GM12892 (cell line): Measurements from ENCODE around the gene SPRYD7.
"Not testable (repeated sequence)": the region's sequence is repeated elsewhere in the genome, so short reads cannot be mapped to it uniquely, and the experiment has no call there.

ENCODE experiments used
- DNase-seq: peaks from one replicate; pipeline ENCODE4 v3.0.0; 2011; ENCODE audit not compliant: insufficient read length
- FAIRE-seq: peaks from 2 replicates; lab custom pipeline; 2011; peaks lifted over from hg19 to GRCh38; lab: Jason Lieb, UNC
- POLR2A ChIP-seq: IDR thresholded peaks from 2 replicates; pipeline ENCODE4 v1.6.1; 2011; ENCODE audit warnings: low read depth, low read length, control low read depth
- POLR2AphosphoS5 ChIP-seq: IDR thresholded peaks from 2 replicates; pipeline ENCODE4 v1.6.1; 2011; ENCODE audit warnings: low read depth, low read length, control low read depth
- TAF1 ChIP-seq: IDR thresholded peaks from 2 replicates; pipeline ENCODE4 v1.6.1; 2011; ENCODE audit warnings: low read depth, mild to moderate bottlenecking, control low read depth, low read length, borderline replicate concordance

SPRYD7 gene

DNA sequence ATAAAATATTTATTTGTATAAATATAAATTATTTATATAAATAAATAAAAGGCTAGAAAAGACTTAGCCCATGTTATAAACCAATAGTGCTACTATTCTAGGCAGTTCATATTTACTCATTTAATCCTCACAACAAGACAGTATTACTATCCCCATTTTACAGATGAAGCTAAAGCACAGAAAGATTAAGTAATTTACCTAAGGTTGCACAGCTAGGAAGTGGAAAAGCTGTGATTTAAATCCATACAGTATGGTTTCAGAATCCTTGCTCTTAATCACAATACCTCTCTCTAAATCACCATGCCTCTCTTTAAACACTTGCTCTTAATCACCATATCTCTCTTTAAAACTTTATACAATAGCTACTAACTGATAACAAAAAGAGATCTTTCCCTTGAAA is 13.8 kb downstream of the SPRYD7 start:
- no peak for DNase-seq
- TF ChIP-seq POLR2AphosphoS5 (no peak), TAF1 (no peak), POLR2A (no peak)
- no peak for FAIRE-seq

DNA sequence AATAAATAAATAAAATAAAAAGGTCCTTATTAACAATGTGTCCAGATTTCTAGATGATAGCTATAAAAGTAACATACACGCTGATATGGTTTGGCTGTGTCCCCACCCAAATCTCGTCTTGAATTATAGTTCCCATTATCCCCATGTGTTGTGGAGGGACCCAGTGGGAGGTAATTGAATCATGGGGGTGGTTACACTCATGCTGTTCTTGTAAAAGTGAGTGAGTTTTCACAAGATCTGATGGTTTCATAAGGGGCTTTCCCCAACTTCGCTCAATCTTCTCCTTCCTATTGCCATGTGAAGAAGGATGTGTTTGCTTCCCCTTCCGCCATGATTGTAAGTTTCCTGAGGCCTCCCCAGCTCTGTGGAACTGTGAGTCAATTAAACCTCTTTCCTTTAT is 15.2 kb downstream of the SPRYD7 start:
- not testable (repeated sequence) for DNase-seq, FAIRE-seq

DNA sequence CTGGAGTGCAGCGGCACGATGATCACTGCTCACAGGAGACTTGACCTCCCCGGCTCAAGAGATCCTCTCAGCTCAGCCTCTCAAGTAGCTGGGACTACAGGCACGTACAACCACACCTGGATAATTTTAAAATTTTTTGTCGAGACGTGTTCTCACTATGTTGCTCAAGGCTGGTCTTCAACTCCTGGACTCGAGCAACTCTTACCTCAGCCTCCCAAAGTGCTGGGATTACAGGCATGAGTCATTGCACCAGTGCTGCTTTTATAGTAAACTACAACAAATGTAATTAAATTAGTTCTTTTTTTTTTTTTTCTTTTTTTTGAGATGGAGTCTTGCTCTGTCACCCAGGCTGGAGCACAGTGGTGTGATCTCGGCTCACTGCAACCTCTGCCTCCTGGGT is 18.0 kb downstream of the SPRYD7 start:
- FAIRE-seq, DNase-seq: not testable (repeated sequence)

DNA sequence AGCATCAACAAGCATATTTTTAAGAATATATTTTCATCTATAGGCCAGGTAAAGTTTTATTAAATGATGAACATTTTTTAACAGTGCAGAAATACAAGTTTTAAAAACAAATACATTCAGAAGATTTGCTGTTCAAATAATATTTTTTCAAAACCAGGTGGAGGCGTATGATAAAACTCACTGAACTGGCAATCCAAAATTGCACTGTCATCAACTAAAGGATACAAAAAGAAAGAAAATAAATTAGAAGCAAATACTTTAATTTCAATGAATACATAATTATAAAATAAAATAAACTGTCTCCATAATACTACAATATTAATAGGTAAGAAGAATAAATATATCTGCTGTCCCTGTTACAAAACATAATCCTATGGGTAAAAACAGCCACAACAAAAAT is 21.2 kb downstream of the SPRYD7 start:
- TF ChIP-seq POLR2AphosphoS5 = no peak
- TF ChIP-seq POLR2A = no peak
- TF ChIP-seq TAF1 = no peak
- FAIRE-seq (no peak), DNase-seq (no peak)

DNA sequence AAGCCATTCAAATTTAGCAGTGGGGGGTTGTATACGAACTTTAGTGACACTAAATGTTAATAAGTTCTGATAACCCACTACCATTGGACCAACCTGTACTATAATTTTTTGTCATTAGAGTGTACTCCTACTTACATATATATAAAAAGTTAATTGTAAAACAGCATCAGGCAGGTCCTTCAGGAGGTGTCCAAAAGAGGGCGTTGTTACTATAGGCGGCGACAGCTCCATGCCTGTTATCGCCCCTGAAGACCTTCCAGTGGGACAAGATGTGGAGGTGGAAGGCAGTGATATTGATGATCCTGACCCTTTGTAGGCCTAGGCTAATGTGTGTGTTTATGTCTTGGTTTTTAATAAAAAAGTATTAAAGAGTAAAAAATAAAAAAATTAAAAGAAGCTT is 27.5 kb downstream of the SPRYD7 start:
- FAIRE-seq (no peak), DNase-seq (no peak)
- TF ChIP-seq POLR2A (no peak), TAF1 (no peak), POLR2AphosphoS5 (no peak)

DNA sequence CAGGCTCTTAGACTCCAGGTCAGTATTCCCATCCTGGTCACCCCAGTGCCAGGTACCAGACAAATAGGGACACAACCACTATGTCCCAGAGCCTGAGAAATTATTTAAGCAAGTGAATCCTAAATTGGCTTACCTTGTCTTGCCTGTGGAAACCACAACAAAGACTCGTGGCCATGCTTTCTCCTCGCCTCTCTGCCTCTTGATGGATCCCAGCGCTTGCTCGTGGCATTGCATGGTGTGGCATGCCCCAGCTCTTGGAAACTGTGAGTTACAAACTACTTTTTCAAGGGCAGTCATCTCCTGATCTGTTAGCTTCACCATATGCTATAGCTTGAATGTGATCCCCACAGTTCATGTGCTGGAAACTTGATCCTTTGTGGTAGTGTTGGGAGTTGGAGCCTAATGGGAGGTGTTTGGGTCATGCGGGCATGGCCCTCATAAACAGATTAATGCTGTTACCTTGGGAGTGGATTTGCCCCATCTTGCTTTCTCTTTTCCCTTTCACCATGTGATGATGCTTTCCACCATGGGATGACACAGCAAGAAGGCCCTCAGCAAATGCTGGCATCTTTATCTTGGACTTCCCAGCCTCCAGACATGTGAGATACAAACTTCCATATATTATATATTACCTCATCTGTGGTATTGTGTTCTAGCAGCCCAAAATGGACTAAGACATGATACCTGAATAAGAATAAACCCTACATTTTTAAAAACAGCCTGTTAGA is 31.2 kb downstream of the SPRYD7 start:
- DNase-seq = no peak
- FAIRE-seq = no peak
- TF ChIP-seq POLR2A (no peak), POLR2AphosphoS5 (no peak), TAF1 (no peak)

DNA sequence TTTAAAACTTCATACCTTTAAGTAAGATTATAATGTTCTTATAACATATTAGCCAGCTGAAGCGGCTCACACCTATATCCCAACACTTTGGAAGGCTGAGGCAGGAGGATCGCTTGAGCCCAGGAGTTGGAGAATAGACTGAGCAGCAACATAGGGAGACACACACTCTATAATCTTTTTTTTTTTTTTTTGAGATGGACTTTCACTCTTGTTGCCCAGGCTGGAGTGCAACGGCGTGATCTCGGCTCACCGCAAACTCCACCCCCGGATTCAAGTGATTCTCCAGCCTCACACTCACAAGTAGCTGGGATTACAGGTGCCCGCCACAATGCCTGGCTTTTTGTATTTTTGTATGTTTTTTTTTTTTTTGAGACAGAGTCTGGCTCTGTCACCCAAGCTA is 37.3 kb downstream of the SPRYD7 start:
- FAIRE-seq (no peak), DNase-seq (no peak)
- TF ChIP-seq POLR2AphosphoS5 = no peak
- TF ChIP-seq TAF1 = no peak
- no peak for TF ChIP-seq POLR2A

DNA sequence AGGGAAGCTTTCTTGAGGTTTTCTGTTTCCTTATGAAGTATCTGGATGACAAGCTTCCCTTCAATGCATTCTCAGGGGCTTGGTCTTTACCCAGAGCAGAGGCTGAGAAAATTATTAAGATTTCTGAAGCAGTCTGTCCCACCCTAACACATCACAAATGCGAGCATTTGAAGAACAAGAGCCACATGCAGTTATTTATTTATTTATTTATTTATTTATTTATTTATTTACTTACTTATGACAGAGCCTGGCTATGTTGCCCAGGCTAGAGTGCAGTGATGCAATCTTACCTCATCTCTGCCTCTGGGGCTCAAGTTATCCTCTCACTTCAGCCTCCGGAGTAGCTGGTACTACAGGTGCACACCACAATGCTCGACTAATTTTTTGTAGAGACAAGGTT is 38.4 kb downstream of the SPRYD7 start:
- FAIRE-seq = no peak
- TF ChIP-seq POLR2A (no peak), POLR2AphosphoS5 (no peak), TAF1 (no peak)
- DNase-seq = no peak

DNA sequence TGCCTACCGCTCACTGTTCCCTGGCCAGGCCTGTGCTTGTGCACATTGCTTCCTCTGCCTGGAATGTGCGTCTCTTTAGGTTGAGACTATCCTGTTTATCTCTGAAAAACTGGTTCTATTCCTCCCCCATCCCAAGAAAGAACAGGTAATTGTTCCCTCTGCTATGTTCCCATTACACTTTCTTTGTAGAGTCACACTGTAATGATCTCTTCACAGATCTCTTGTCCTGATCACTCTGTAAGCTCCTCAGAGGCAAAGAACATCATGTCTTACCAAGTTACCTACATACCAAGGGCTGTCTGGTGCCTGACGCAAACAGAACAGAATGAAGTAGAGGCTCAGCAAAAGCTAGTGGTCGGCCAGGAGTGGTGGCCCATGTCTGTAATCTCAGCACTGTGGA is 40.3 kb downstream of the SPRYD7 start:
- FAIRE-seq = no peak
- no peak for DNase-seq
- no peak for TF ChIP-seq TAF1
- TF ChIP-seq POLR2AphosphoS5 = no peak
- no peak for TF ChIP-seq POLR2A

DNA sequence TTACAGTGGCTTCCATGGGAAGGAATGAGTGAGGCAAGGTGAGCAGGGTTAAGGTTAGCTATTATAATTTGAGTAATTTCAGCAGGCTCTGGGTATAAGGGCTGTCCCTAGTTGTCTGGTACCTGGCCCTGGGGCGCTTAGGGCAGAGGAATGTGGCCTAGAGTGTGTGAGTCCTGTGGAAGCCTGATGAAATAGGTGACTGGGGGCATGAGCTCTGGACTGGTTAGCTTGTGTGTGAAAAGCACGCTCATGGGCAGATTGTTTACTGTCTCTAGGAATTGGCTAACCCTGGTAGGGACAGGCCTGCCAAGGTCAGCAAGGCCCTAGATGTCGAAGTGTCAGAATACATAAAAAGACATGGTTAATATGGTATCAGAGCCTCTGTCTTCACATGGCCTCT is 42.5 kb downstream of the SPRYD7 start:
- FAIRE-seq (no peak), DNase-seq (no peak)
- TF ChIP-seq TAF1 = no peak
- no peak for TF ChIP-seq POLR2AphosphoS5
- TF ChIP-seq POLR2A = no peak

DNA sequence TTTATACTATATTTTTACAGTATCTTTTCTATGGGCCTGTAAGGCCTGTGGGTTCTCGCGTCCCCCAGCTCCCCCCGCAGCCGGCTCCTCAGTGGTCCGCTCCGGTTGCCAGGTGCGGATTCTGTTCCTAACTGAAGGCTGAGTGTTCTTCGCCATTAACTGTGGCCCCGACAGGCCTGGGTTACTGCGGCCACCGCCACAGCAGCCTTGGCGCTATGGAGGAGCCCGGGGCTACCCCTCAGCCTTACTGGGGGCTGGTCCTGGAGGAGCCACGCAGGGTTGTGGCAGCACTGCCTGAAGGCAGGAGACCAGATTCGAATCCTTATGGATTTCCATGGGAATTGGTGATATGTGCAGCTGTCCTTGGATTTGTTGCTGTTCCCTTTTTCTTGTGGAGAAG is 45.8 kb downstream of the SPRYD7 start:
- no peak for FAIRE-seq
- TF ChIP-seq POLR2A (no peak), TAF1 (no peak), POLR2AphosphoS5 (no peak)
- DNase-seq = no peak

DNA sequence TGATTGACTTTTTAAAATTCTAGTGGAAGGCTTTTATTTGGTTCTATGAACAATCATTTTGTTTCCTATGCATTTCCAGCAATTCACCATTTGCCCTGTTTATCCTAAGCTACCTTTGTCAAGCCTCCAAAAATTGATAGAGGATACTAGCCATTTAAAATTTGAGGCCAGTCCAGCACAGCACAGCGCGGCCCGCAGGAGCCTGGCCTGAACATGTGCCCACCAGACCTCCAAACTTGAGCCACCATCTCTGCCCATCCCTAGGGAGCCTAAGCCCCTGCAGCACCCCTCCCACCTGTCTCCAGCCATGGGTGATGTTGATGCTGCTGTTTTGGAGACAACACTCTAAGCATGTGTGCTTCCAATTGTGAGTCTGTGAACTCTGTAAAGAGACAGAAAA is 57.5 kb downstream of the SPRYD7 start:
- FAIRE-seq = no peak
- DNase-seq = no peak
- TF ChIP-seq POLR2AphosphoS5 (no peak), POLR2A (no peak), TAF1 (no peak)

DNA sequence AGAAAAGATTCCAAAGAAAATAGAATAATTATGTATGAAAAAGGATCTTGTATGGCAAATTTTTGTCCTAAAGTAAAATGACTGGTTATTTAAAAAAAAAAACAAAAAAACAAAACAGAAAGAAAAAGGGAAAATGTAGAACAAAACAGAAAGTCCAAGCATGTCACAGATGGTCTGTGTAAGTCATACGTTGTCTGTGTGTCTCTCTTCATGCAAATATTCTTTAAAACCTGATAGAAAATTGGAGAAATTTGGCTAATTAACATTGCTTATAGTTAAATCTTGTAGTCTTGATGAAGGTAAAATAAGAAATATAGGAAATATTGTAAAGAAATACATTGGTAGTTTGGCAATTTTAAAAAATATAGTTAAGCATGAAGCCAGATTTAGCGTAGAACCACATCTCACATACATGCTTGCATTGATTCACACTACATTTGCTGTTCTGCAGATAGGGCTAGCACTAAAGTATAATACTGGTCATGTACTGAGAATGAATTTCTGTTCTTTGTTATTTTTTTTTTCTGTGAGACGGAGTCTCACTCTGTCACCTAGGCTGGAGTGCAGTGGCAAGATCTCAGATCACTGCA is 58.4 kb downstream of the SPRYD7 start:
- FAIRE-seq (no peak), DNase-seq (no peak)
- no peak for TF ChIP-seq POLR2AphosphoS5
- TF ChIP-seq POLR2A = no peak
- TF ChIP-seq TAF1 = no peak

DNA sequence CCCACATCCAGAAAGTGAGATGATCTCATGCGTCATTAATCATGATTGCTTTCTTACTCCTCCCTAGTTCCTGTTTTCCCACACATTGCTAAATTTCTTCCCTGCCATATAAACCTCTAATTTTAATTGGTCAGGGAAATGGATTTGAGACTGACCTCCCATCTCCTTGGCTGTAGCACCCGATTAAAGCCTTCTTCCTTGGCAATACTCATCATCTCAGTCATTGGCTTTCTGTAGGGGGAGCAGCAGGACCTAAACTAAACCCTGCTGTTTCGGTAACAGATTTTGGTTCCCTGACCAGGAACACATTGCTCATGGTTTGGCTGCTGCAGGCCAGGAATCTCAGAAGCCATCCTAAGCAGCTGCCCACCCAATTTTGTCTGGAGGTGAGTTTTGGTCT is 61.7 kb downstream of the SPRYD7 start:
- TF ChIP-seq POLR2A (no peak), POLR2AphosphoS5 (no peak), TAF1 (no peak)
- no peak for DNase-seq
- no peak for FAIRE-seq
